Fibroblast of pulmonary artery (primary cell): Measurements from ENCODE around the gene NXPH3.

Experiments used
- DNase-seq: peaks from one replicate; pipeline ENCODE4 v3.0.0-alpha.2; 2010; ENCODE audit warnings: low read depth
- H3K4me3 ChIP-seq: replicated peaks from 2 replicates; pipeline ENCODE4 v1.5.1; 2011; ENCODE audit warnings: low read depth, mild to moderate bottlenecking, control low read depth, low read length, moderate library complexity
- TF ChIP-seq, protein P1 (sequence below): IDR thresholded peaks from 2 replicates; pipeline ENCODE4 v1.5.1; 2011; ENCODE audit warnings: mild to moderate bottlenecking, control low read depth, low read length, inconsistent platforms; ENCODE audit errors: missing control alignments

Gene NXPH3

DNA sequence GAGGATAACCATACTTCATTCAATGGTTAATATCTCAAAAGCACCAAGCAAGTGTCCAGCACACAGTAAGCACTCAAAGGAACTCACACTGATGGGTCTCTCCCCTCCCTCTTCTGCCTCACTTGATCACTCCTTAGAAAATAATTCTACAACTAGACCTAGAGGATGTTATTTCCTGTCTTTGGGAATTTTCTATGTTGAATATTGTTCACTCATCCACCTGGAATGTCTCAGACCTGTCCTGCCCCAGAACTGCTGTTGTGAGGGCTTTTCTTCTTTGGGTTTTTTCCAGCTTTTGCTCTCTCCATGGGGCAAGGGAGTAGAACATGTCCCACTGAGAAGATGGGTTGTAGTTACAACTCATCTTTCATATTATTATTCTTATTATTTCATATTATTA is 25.3 kb downstream of the NXPH3 start:
- H3K4me3 ChIP-seq = no peak overlapping the region
- no peak for DNase-seq
- TF ChIP-seq, protein P1, sequence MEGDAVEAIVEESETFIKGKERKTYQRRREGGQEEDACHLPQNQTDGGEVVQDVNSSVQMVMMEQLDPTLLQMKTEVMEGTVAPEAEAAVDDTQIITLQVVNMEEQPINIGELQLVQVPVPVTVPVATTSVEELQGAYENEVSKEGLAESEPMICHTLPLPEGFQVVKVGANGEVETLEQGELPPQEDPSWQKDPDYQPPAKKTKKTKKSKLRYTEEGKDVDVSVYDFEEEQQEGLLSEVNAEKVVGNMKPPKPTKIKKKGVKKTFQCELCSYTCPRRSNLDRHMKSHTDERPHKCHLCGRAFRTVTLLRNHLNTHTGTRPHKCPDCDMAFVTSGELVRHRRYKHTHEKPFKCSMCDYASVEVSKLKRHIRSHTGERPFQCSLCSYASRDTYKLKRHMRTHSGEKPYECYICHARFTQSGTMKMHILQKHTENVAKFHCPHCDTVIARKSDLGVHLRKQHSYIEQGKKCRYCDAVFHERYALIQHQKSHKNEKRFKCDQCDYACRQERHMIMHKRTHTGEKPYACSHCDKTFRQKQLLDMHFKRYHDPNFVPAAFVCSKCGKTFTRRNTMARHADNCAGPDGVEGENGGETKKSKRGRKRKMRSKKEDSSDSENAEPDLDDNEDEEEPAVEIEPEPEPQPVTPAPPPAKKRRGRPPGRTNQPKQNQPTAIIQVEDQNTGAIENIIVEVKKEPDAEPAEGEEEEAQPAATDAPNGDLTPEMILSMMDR = no peak

DNA sequence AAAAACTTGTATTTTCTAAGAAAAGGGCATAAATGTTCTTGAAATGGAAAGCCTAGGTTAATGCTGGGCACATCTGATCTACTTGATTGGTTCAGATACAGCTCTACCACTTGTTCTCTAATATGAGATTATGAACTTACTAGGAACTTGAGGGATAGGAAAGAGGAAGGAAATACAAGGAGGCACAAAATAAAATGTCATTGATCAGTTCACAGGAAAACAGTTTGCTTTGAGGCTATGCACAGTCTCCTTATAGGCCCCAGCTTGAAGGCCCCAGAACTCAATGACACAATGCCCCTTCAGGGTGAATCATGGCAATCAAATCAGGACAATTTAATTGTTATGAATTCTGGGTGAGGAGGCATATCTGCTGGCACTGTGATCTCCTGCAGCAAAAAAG is 27.1 kb downstream of the NXPH3 start:
- DNase-seq = no peak
- TF ChIP-seq, protein P1 = no peak
- no peak overlapping the region for H3K4me3 ChIP-seq

DNA sequence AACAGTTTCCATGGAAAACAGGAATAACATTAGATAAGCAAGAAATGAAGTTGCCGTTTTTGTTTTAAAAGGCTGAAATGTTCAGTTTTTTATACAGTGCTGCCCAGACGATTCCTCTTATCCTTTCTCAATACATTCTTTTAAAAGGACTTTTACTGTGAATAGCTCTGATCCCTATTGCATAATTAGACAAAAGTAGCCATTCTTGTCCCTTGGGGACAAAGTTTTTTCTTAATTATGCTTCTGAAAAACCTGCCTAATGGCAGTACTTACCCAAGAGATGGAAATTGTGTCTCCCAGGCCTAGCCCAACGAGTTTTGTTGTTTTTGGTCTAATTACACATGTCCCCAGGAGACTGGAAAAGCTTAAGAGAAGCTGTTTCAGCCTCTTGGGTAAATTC is 27.6 kb downstream of the NXPH3 start:
- TF ChIP-seq, protein P1 = no peak
- no peak overlapping the region for H3K4me3 ChIP-seq
- DNase-seq = peak; percentile 42

DNA sequence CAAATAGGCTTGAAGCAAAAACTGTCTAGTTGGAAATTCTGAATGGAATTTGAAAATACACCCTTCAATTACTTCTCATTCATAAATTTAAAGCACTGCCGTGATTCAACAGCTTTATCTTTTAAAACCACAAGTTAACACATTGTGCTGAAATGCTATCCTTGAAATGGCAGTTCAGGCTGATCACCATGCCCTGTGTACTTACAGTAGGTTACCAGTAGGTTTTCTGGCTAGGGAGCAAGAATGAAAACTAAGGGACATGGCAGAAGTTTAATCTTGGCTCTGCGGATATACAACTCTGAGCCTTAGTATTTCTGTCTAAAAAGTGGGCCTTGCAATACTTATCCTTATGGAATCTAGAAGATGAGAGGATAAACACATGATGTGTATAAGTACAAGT is 28.0 kb downstream of the NXPH3 start:
- TF ChIP-seq, protein P1 = peak; percentile 26
- peak; percentile 33 for DNase-seq
- no peak overlapping the region for H3K4me3 ChIP-seq

DNA sequence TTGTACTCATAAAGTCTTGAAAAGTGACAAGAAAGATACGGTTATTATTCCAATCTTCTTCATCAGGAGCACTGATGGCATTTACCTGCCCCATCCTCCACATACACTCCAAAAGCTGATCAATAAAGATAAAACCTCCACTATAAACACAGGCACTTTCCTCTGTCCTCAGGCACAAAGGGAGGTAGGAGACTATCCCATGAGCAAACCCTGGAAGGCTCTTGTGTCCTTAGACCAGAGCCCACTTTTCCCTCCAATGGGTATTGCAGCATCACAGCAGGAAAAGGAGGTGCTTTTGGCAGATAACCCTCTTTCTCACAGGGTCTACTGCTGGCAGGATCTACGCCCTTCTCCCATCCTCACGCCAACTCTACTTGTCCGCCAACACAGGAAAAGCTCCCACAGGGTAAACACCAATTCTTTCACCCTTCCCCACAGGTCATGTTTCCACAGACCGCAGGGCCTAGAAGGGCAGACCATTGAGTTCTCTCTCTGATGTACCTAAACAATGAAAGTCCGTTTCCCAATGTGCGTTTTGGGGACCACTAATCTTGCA is 28.7 kb downstream of the NXPH3 start:
- TF ChIP-seq, protein P1 = no peak
- DNase-seq = no peak
- H3K4me3 ChIP-seq = no peak overlapping the region

DNA sequence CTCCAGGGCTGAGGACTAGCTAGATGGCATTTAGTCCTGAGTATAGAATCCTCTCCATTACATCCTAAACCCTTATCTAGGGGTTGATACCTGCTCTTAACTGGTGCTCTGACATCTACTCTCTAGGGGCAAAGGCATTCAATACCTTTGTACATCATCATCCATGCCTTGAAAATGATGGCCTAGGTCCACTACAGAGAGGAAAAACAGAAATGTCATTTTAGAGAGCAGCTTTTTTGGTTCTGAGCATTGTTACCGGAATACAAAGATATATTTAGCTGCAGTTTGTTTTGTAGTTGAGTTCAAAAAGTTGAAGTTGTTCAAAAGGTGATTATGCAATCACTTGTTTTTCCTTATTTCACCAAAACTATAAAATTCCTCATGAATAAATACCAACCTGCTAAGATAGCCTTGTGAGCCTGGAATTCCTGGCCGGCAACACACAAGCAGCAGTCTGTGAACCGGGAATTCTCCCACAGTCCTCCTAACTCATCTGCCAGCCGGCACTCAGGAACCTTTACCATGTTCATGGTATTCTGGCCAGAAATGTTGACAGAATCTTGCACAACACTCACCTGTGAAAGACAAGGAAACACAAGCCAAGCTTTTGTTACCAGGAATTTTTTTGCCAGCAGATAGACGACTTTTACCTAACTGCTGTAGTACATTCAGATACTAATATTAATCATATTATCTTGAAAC is 35.4 kb downstream of the NXPH3 start:
- peak; percentile 19 for DNase-seq
- TF ChIP-seq, protein P1 = no peak
- H3K4me3 ChIP-seq = no peak overlapping the region

DNA sequence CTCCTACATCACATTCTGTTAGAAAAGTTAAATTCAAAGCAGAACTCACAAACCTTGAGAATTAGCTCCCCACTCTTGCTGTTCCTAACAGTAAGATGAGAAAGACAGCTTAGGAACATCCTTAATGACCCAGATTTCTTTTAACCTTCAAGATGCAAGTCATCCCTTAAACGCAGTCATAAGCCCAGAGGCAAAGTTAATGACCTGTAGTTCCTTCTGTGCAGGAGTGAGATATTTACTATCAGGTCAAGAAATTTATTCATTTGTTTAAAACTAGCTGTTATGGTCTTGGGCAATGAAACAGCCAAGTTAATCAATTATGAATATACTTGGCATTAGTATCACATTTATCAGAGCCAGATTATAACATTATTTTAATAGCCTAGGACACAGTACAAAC is 37.1 kb downstream of the NXPH3 start:
- no peak for DNase-seq
- H3K4me3 ChIP-seq = no peak overlapping the region
- TF ChIP-seq, protein P1 = no peak
